GM12873 (cell line): ENCODE data around the gene SLC16A3.
A peak's percentile ranks its signal among the peaks of the same experiment; 100 is the strongest.

ENCODE experiments used
- CTCF ChIP-seq: IDR thresholded peaks from 2 replicates; pipeline ENCODE4 v1.5.1; 2012; ENCODE audit warnings: low read depth, mild to moderate bottlenecking, moderate library complexity, low read length, control low read depth; ENCODE audit not compliant: insufficient read depth; ENCODE audit errors: missing control alignments

Gene SLC16A3

GRCh38 chr17:82227629-82228277 is 1.1 kb upstream of the SLC16A3 start:
- no peak for TF ChIP-seq CTCF

- no peak for TF ChIP-seq CTCF
Observed at GRCh38 chr17:82228278-82228841, 482 bp upstream of the SLC16A3 start.

GRCh38 chr17:82229698-82230608 is 1.1 kb downstream of the SLC16A3 start:
- TF ChIP-seq CTCF, result no peak

GRCh38 chr17:82230609-82231311 is 1.9 kb downstream of the SLC16A3 start:
- peak; percentile 44 for TF ChIP-seq CTCF

GRCh38 chr17:82231312-82231561 is 2.4 kb downstream of the SLC16A3 start:
- no peak for TF ChIP-seq CTCF

- TF ChIP-seq CTCF, result no peak
Observed at GRCh38 chr17:82231562-82232321, 2.9 kb downstream of the SLC16A3 start.

GRCh38 chr17:82232322-82232820 is 3.5 kb downstream of the SLC16A3 start:
- no peak for TF ChIP-seq CTCF
